GM12865 (cell line): ENCODE data around the gene GGT5.
"Not testable (repeated sequence)": the region's sequence is repeated elsewhere in the genome, so short reads cannot be mapped to it uniquely, and the experiment has no call there.

Source experiments
- DNase-seq: peaks from one replicate; pipeline ENCODE4 v3.0.0; 2010; ENCODE audit warnings: low read depth
- H3K4me3 ChIP-seq: 2 replicates; pipeline ENCODE4 v1.5.1; 2011; ENCODE audit warnings: mild to moderate bottlenecking, low read depth, low read length, control low read depth
- TF ChIP-seq, protein P1 (sequence below): IDR thresholded peaks from 2 replicates; pipeline ENCODE4 v1.5.1; 2011; ENCODE audit warnings: low read length, control low read depth, low read depth, inconsistent platforms; ENCODE audit not compliant: insufficient read depth; ENCODE audit errors: missing control alignments

The GGT5 gene

GRCh38 chr22:24186352-24186740 lies 58.5 kb downstream of the GGT5 start:
- DNase-seq: no peak
- TF ChIP-seq, protein P1, sequence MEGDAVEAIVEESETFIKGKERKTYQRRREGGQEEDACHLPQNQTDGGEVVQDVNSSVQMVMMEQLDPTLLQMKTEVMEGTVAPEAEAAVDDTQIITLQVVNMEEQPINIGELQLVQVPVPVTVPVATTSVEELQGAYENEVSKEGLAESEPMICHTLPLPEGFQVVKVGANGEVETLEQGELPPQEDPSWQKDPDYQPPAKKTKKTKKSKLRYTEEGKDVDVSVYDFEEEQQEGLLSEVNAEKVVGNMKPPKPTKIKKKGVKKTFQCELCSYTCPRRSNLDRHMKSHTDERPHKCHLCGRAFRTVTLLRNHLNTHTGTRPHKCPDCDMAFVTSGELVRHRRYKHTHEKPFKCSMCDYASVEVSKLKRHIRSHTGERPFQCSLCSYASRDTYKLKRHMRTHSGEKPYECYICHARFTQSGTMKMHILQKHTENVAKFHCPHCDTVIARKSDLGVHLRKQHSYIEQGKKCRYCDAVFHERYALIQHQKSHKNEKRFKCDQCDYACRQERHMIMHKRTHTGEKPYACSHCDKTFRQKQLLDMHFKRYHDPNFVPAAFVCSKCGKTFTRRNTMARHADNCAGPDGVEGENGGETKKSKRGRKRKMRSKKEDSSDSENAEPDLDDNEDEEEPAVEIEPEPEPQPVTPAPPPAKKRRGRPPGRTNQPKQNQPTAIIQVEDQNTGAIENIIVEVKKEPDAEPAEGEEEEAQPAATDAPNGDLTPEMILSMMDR: no peak
- no peak overlapping the region for H3K4me3 ChIP-seq

DNA sequence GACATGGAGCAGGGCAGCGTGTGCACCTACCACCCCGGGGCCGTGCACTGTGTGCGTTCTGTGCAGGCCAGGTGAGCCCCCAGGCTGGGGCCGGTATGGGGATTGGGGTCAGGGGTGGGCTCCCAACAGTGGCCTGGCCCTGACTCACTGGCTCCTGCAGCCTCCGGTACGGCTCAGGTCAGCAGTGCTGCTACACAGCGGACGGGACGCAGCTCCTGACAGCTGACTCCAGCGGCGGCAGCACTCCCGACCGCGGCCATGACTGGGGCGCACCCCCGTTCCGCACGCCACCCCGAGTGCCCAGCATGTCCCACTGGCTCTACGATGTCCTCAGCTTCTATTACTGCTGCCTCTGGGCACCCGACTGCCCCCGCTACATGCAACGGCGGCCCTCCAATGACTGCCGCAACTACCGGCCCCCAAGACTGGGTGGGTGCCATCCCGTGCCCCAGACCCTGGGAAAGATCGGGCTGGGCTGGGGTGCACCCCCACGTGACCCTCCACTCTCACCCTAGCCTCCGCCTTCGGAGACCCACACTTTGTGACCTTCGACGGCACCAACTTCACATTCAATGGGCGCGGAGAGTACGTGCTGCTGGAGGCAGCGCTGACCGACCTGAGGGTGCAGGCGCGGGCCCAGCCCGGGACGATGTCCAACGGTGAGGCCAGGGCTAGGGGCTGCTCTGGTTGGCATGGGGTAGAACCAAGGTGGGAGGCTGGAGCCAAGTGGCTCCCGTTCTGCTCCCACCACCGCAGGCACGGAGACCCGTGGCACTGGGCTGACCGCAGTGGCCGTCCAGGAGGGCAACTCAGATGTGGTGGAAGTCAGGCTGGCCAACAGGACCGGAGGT lies 59.2 kb downstream of the GGT5 start:
- TF ChIP-seq, protein P1: no peak
- H3K4me3 ChIP-seq: no peak overlapping the region
- DNase-seq: no peak

GRCh38 chr22:24185001-24185500 lies 59.8 kb downstream of the GGT5 start:
- TF ChIP-seq, protein P1: no peak
- no peak overlapping the region for H3K4me3 ChIP-seq
- no peak for DNase-seq

- no peak overlapping the region for H3K4me3 ChIP-seq
- TF ChIP-seq, protein P1: no peak
- DNase-seq: no peak
These were observed 60.7 kb downstream of the GGT5 start for GRCh38 chr22:24184057-24184798.

GRCh38 chr22:24183321-24184031 lies 61.4 kb downstream of the GGT5 start:
- no peak for DNase-seq
- H3K4me3 ChIP-seq: no peak overlapping the region
- TF ChIP-seq, protein P1: no peak

- DNase-seq, H3K4me3 ChIP-seq: not testable (repeated sequence)
These were observed 62.0 kb downstream of the GGT5 start for GRCh38 chr22:24182900-24183246.
